ENCODE measurements around the gene ZNF280B. TPM values are rescaled to one million over a fixed set of nuclear protein-coding genes. Genes with fewer than 3 reads are reported as not detected.
"Not testable (repeated sequence)": the region's sequence is repeated elsewhere in the genome, so short reads cannot be mapped to it uniquely, and the experiment has no call there.

ZNF280B gene
- total RNA-seq, 1 donor: 1.1 TPM

GRCh38 chr22:22534604-22535415, 26.3 kb upstream of the ZNF280B start:
- no peak for DNase-seq (ENCODE audit: insufficient read length, low spot score, missing footprints)
- no peaks in the 10 kb centered on the region for H3K27me3 ChIP-seq (ENCODE audit: insufficient read depth, low read length)
- H3K27ac ChIP-seq (ENCODE audit: low read depth, low read length): no peak overlapping the region
- no peaks in the 10 kb centered on the region for H3K36me3 ChIP-seq (ENCODE audit: insufficient read depth, low read length)
- no peaks in the 10 kb centered on the region for H3K79me2 ChIP-seq (ENCODE audit: insufficient read depth, low read length)
- H4K20me1 ChIP-seq (ENCODE audit: insufficient read depth, low read length): no peaks in the 10 kb centered on the region
- TF ChIP-seq CTCF (IDR thresholded peaks at IDR 0.05; ENCODE audit: extremely low read depth, low read depth, low read length): no peak
- H3K4me2 ChIP-seq (ENCODE audit: insufficient read depth, low read length): no peak overlapping the region
- H3K9me3 ChIP-seq (ENCODE audit: low read depth, low read length): no peaks in the 10 kb centered on the region
- H3K4me1 ChIP-seq (ENCODE audit: insufficient read depth, low read length): no peaks in the 10 kb centered on the region
- no peak overlapping the region for H2AFZ ChIP-seq (ENCODE audit: low read length)
- H3K4me3 ChIP-seq (ENCODE audit: insufficient read depth, low read length): no peak overlapping the region

DNA sequence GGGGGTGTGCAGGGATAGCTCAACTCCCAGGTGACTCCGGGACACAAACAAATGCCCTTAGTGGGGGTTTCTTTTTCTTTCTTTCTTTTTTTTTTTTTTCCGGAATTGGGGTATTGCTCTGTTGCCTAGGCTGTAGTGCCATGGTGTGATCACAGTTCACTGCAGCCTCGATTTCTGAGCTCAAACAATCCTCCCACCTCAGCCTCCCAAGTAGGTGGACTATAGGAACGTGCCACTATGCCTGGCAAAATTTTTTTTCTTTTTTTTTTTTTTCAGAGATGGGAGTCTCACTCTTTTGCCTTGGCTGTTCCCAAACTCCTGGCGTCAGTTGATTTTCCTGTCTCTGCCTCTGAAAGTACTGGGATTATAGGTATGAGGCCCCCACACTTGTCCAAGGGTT, 25.3 kb upstream of the ZNF280B start:
- Histone ChIP-seq H3K27ac (ENCODE audit: low read depth, low read length) (no peak overlapping the region), H3K36me3 (ENCODE audit: insufficient read depth, low read length) (no peaks in the 10 kb centered on the region), H3K4me1 (ENCODE audit: insufficient read depth, low read length) (no peaks in the 10 kb centered on the region), H3K79me2 (ENCODE audit: insufficient read depth, low read length) (no peaks in the 10 kb centered on the region), H3K4me2 (ENCODE audit: insufficient read depth, low read length) (no peak overlapping the region), H3K27me3 (ENCODE audit: insufficient read depth, low read length) (no peaks in the 10 kb centered on the region), H3K4me3 (ENCODE audit: insufficient read depth, low read length) (no peak overlapping the region), H2AFZ (ENCODE audit: low read length) (no peak overlapping the region), H3K9me3 (ENCODE audit: low read depth, low read length) (no peaks in the 10 kb centered on the region), H4K20me1 (ENCODE audit: insufficient read depth, low read length) (no peaks in the 10 kb centered on the region)
- no peak for TF ChIP-seq CTCF (IDR thresholded peaks at IDR 0.05; ENCODE audit: extremely low read depth, low read depth, low read length)
- DNase-seq (ENCODE audit: insufficient read length, low spot score, missing footprints): no peak

GRCh38 chr22:22533417-22533816, 24.9 kb upstream of the ZNF280B start:
- no peaks in the 10 kb centered on the region for H3K9me3 ChIP-seq (ENCODE audit: low read depth, low read length)
- H3K27ac ChIP-seq (ENCODE audit: low read depth, low read length): no peak overlapping the region
- no peak for TF ChIP-seq CTCF (IDR thresholded peaks at IDR 0.05; ENCODE audit: extremely low read depth, low read depth, low read length)
- no peak for DNase-seq (ENCODE audit: insufficient read length, low spot score, missing footprints)
- H3K27me3 ChIP-seq (ENCODE audit: insufficient read depth, low read length): no peaks in the 10 kb centered on the region
- H3K4me1 ChIP-seq (ENCODE audit: insufficient read depth, low read length): no peaks in the 10 kb centered on the region
- H3K36me3 ChIP-seq (ENCODE audit: insufficient read depth, low read length): no peaks in the 10 kb centered on the region
- no peak overlapping the region for H3K4me2 ChIP-seq (ENCODE audit: insufficient read depth, low read length)
- H3K4me3 ChIP-seq (ENCODE audit: insufficient read depth, low read length): no peak overlapping the region
- H2AFZ ChIP-seq (ENCODE audit: low read length): no peak overlapping the region
- H3K79me2 ChIP-seq (ENCODE audit: insufficient read depth, low read length): no peaks in the 10 kb centered on the region
- H4K20me1 ChIP-seq (ENCODE audit: insufficient read depth, low read length): no peaks in the 10 kb centered on the region

- not testable (repeated sequence) for H3K27me3 ChIP-seq (ENCODE audit: insufficient read depth, low read length); H4K20me1 ChIP-seq (ENCODE audit: insufficient read depth, low read length); H3K36me3 ChIP-seq (ENCODE audit: insufficient read depth, low read length); H3K9me3 ChIP-seq (ENCODE audit: low read depth, low read length); H3K4me1 ChIP-seq (ENCODE audit: insufficient read depth, low read length); H3K4me3 ChIP-seq (ENCODE audit: insufficient read depth, low read length); H3K27ac ChIP-seq (ENCODE audit: low read depth, low read length); DNase-seq (ENCODE audit: insufficient read length, low spot score, missing footprints); H2AFZ ChIP-seq (ENCODE audit: low read length); H3K4me2 ChIP-seq (ENCODE audit: insufficient read depth, low read length); H3K79me2 ChIP-seq (ENCODE audit: insufficient read depth, low read length)
Observed at GRCh38 chr22:22532547-22533071, 24.1 kb upstream of the ZNF280B start.
